HCT116 (cell line): Measurements from ENCODE around the gene ADNP2. TPM values are rescaled to one million over a fixed set of nuclear protein-coding genes. Genes with fewer than 3 reads are reported as not detected.

Experiments used
- ATAC-seq: fragments of 200-7000 bp; cut with Tn5 transposase; 2 replicates; pipeline ENCODE4 v1.9.1; 2020; ENCODE audit warnings: mild to moderate bottlenecking, moderate library complexity
- BruUV-seq: library from RNA; stranded (reverse); fragments of 400-500 nt; replicated peaks from 2 replicates; lab custom pipeline; 2021; lab: Mats Ljungman, UMichigan
- CTCF ChIA-PET: fragments of 300-600 bp; sonication (Branson Sonifier 250); formaldehyde crosslinking; loops from one replicate; lab custom pipeline; 2021; ENCODE audit warnings: antibody characterized with exemption; lab: Charles Lee
- POLR2A ChIA-PET: fragments of 300-600, 350-600 bp; sonication (Branson Sonifier 250); formaldehyde crosslinking; loops from one replicate; lab custom pipeline; 2021; ENCODE audit warnings: antibody characterized with exemption; lab: Charles Lee
- RAD21 ChIA-PET, 2 experiments: fragments of 300-600 bp; sonication (Branson Sonifier 250); formaldehyde crosslinking; loops; one replicate each; lab custom pipeline; 2023; ENCODE audit warnings: low total read pairs in 2 of 2; ENCODE audit not compliant: uncharacterized antibody in 2 of 2, unreplicated experiment in 2 of 2, low non-redundant PET in 1 of 2; lab: Charles Lee
- DNase-seq: peaks from one replicate; pipeline ENCODE4 v3.0.0-alpha.2; 2010; ENCODE audit warnings: low read depth, low spot score
- H2AFZ ChIP-seq: fragments of 200-600 bp; shearing (Covaris generic), sonication (generic); 2 replicates; pipeline ENCODE4 v1.6.1; 2017; ENCODE audit warnings: low read depth, mixed run types, mixed read lengths, antibody characterized with exemption, low read length; ENCODE audit not compliant: poor library complexity, severe bottlenecking
- H3K27ac ChIP-seq: 2 replicates; pipeline ENCODE4 v1.5.1; 2012; ENCODE audit warnings: low read depth, low read length
- H3K27me3 ChIP-seq: fragments of 200-600 bp; sonication (generic); 2 replicates; pipeline ENCODE4 v1.6.1; 2016; ENCODE audit warnings: mixed run types, low read length, mixed read lengths; ENCODE audit not compliant: insufficient read depth
- H3K36me3 ChIP-seq, 2 experiments: fragments of 200-500 bp in 1 of 2; fragments of 200-600 bp in 1 of 2; sonication (Bioruptor generic) in 1 of 2; sonication (generic) in 1 of 2; 2 replicates each; pipeline versions ENCODE4 v1.5.1 to v1.6.1; 2014 to 2016; ENCODE audit warnings: low read length in 2 of 2, inconsistent platforms in 1 of 2, mixed read lengths in 1 of 2, mixed run types in 1 of 2; ENCODE audit not compliant: insufficient read depth in 2 of 2, control insufficient read depth in 1 of 2
- H3K4me1 ChIP-seq, 2 experiments: fragments of 200-600 bp in 1 of 2; sonication (generic) in 1 of 2; 2 replicates each; pipeline versions ENCODE4 v1.5.1 to v1.6.1; 2012 to 2017; ENCODE audit warnings: low read length in 2 of 2, inconsistent platforms in 1 of 2, mild to moderate bottlenecking in 1 of 2, mixed read lengths in 1 of 2, mixed run types in 1 of 2, moderate library complexity in 1 of 2; ENCODE audit not compliant: insufficient read depth in 2 of 2, control insufficient read depth in 1 of 2
- H3K4me2 ChIP-seq: fragments of 200-600 bp; sonication (generic); 2 replicates; pipeline ENCODE4 v1.6.1; 2017; ENCODE audit warnings: mixed run types, low read length, mixed read lengths
- H3K4me3 ChIP-seq, 2 experiments: fragments of 200-600 bp in 1 of 2; sonication (generic) in 1 of 2; replicated peaks in 1 of 2; 2 replicates each; pipeline ENCODE4 v1.5.1; 2011 to 2016; ENCODE audit warnings: low read length in 2 of 2, control low read depth in 1 of 2, low read depth in 1 of 2, mild to moderate bottlenecking in 1 of 2, mixed read lengths in 1 of 2, mixed run types in 1 of 2
- H3K79me2 ChIP-seq: fragments of 200-600 bp; sonication (generic); 2 replicates; pipeline ENCODE4 v1.6.1; 2017; ENCODE audit warnings: mild to moderate bottlenecking, mixed run types, low read length, moderate library complexity, mixed read lengths; ENCODE audit not compliant: insufficient read depth
- H3K9ac ChIP-seq: fragments of 200-600 bp; sonication (generic); 2 replicates; pipeline ENCODE4 v1.6.1; 2016; ENCODE audit warnings: low read length, mixed read lengths
- H3K9me2 ChIP-seq: fragments of 200-600 bp; sonication (generic), shearing (Covaris generic); 2 replicates; pipeline ENCODE4 v1.6.1; 2017; ENCODE audit warnings: mixed run types, mild to moderate bottlenecking, moderate library complexity; ENCODE audit not compliant: insufficient read depth
- H3K9me3 ChIP-seq, 2 experiments: fragments of 200-500 bp in 1 of 2; fragments of 200-600 bp in 1 of 2; sonication (Bioruptor generic) in 1 of 2; sonication (generic) in 1 of 2; 2 replicates each; pipeline ENCODE4 v1.6.1; 2014 to 2017; ENCODE audit warnings: low read length in 2 of 2, mixed read lengths in 2 of 2, inconsistent platforms in 1 of 2, low read depth in 1 of 2, mild to moderate bottlenecking in 1 of 2, mixed run types in 1 of 2, moderate library complexity in 1 of 2; ENCODE audit not compliant: control insufficient read depth in 1 of 2, insufficient read depth in 1 of 2
- H4K20me1 ChIP-seq: fragments of 200-600 bp; sonication (generic), shearing (Covaris generic); 2 replicates; pipeline ENCODE4 v1.6.1; 2017; ENCODE audit warnings: mixed run types, mild to moderate bottlenecking, moderate library complexity; ENCODE audit not compliant: insufficient read depth
- CTCF ChIP-seq, 3 experiments: fragments of 200-600 bp in 1 of 3; sonication (generic) in 1 of 3; IDR thresholded peaks in 2 of 3; conservative IDR thresholded peaks in 1 of 3; 2 replicates each; pipeline ENCODE4 v1.5.1; 2012 to 2017; ENCODE audit warnings: low read depth in 2 of 3, low read length in 2 of 3, antibody characterized with exemption in 1 of 3, borderline replicate concordance in 1 of 3, control low read depth in 1 of 3, mild to moderate bottlenecking in 1 of 3, mixed read lengths in 1 of 3, mixed run types in 1 of 3, moderate library complexity in 1 of 3; ENCODE audit not compliant: insufficient read depth in 1 of 3
- EGR1 ChIP-seq: IDR thresholded peaks from 2 replicates; pipeline ENCODE4 v1.6.1; 2012; ENCODE audit warnings: low read depth
- POLR2AphosphoS5 ChIP-seq: IDR thresholded peaks from 2 replicates; pipeline ENCODE4 v1.6.1; 2011; ENCODE audit warnings: mild to moderate bottlenecking, low read depth, low read length, moderate library complexity
- REST ChIP-seq: IDR thresholded peaks from 2 replicates; pipeline ENCODE4 v1.6.1; 2012; ENCODE audit warnings: low read depth
- SIN3A ChIP-seq: IDR thresholded peaks from 2 replicates; pipeline ENCODE4 v1.6.1; 2012; ENCODE audit warnings: low read depth
- TCF7L2 ChIP-seq: IDR thresholded peaks from 2 replicates; pipeline ENCODE4 v1.7.0; 2011; ENCODE audit warnings: borderline replicate concordance, inconsistent platforms; ENCODE audit not compliant: insufficient read depth, insufficient read length; ENCODE audit errors: extremely low read depth
- ZNF274 ChIP-seq: fragments of 200-500 bp; sonication (Bioruptor generic); IDR thresholded peaks from 2 replicates; pipeline ENCODE4 v1.6.1; 2014; ENCODE audit warnings: mild to moderate bottlenecking, low read depth, low read length, inconsistent platforms
- intact Hi-C: fragments of 100-400 bp; cut with micrococcal nuclease; formaldehyde crosslinking; loops from 2 replicates; pipeline ENCODE4 v1.10.0; 2022
- total RNA-seq: library from RNA; stranded (reverse); gene quantifications from one replicate; pipeline ENCODE4 v1.2.1, GENCODE V29; 2021; ENCODE audit not compliant: unreplicated experiment
- TF ChIP-seq, protein P1 (sequence below): IDR thresholded peaks from 2 replicates; pipeline ENCODE4 v1.6.1; 2012

ADNP2 gene
- total RNA-seq, 1 experiment from 2014 or later = 45.4 TPM

- H3K79me2 ChIP-seq = no peaks in the 10 kb centered on the region
- H3K4me2 ChIP-seq = no peak overlapping the region
- no peaks in the 10 kb centered on the region for H3K36me3 ChIP-seq
- no peak overlapping the region for H3K9ac ChIP-seq
- BruUV-seq = no TSS peak
- H3K4me1 ChIP-seq = no peaks in the 10 kb centered on the region
- CTCF ChIA-PET = no interaction called here
- peaks cover 3% of the 10 kb centered on the region; the same call in 1 of the 2 replicates for H4K20me1 ChIP-seq
- no peak for TF ChIP-seq EGR1
- intact Hi-C loops = no loop called here
- H3K27me3 ChIP-seq = no peaks in the 10 kb centered on the region
- no peak overlapping the region for H3K27ac ChIP-seq
- H2AFZ ChIP-seq = no peak overlapping the region
- no peak for DNase-seq
- POLR2A ChIA-PET = no interaction called here
- H3K9me3 ChIP-seq = 0 out of 4 replicates have a peak, but pooled peaks cover 0 to 3% of the 10 kb centered on the region in 2 experiments
- no peak overlapping the region for H3K4me3 ChIP-seq
- RAD21 ChIA-PET = no interaction called here
- no peak for ATAC-seq
- no peaks in the 10 kb centered on the region for H3K9me2 ChIP-seq
These were observed 50.9 kb downstream of the ADNP2 start for GRCh38 chr18:80159713-80160636.

GRCh38 chr18:80161781-80162417 lies 52.8 kb downstream of the ADNP2 start:
- Histone ChIP-seq H4K20me1 (peaks cover 3% of the 10 kb centered on the region; the same call in 1 of the 2 replicates), H2AFZ (no peak overlapping the region), H3K9me2 (no peaks in the 10 kb centered on the region), H3K9me3 (0 out of 4 replicates have a peak, but pooled peaks cover 0 to 3% of the 10 kb centered on the region in 2 experiments), H3K27me3 (no peaks in the 10 kb centered on the region), H3K4me2 (no peak overlapping the region), H3K4me3 (no peak overlapping the region), H3K79me2 (no peaks in the 10 kb centered on the region), H3K4me1 (no peaks in the 10 kb centered on the region), H3K27ac (no peak overlapping the region), H3K36me3 (no peaks in the 10 kb centered on the region), H3K9ac (no peak overlapping the region)
- ChIA-PET POLR2A (no interaction called here), CTCF (no interaction called here), RAD21 (no interaction called here)
- no TSS peak for BruUV-seq
- no peak for ATAC-seq
- TF ChIP-seq ZNF274 (no peak), CTCF (IDR thresholded peaks at IDR 0.05 in 2 of 3, conservative IDR thresholded peaks at IDR 0.05 in 1 of 3; ENCODE audit: borderline replicate concordance in 1 of 3, insufficient read depth in 1 of 3, low read depth in 2 of 3, low read length in 2 of 3) (no peak), REST (no peak), SIN3A (no peak), TCF7L2 (no peak), EGR1 (no peak), POLR2AphosphoS5 (no peak)
- TF ChIP-seq, protein P1, sequence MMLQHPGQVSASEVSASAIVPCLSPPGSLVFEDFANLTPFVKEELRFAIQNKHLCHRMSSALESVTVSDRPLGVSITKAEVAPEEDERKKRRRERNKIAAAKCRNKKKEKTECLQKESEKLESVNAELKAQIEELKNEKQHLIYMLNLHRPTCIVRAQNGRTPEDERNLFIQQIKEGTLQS = no peak
- intact Hi-C loops = no loop called here
- DNase-seq = no peak
